Measurements from ENCODE around the gene PIP5K1B.

- TF ChIP-seq CTCF (conservative IDR thresholded peaks at IDR 0.05; ENCODE audit: low read length) (no peak), EZH2phosphoT487 (IDR thresholded peaks at IDR 0.05; ENCODE audit: borderline replicate concordance) (no peak)
Measured at GRCh38 chr9:69016191-69017096, 311.4 kb downstream of the PIP5K1B start.

Data from Loucy (cell line).